GM18526 (cell line): Measurements from ENCODE around the gene RAPGEFL1.

Experiments
- POLR2A ChIP-seq: IDR thresholded peaks from 3 replicates; pipeline ENCODE4 v1.6.1; 2011; ENCODE audit not compliant: insufficient read length; ENCODE audit errors: extremely low read depth

RAPGEFL1 gene

GRCh38 chr17:40224718-40225550 is 47.7 kb downstream of the RAPGEFL1 start:
- TF ChIP-seq POLR2A = no peak

- TF ChIP-seq POLR2A = no peak
Measured at GRCh38 chr17:40230670-40231069, 53.4 kb downstream of the RAPGEFL1 start.

- no peak for TF ChIP-seq POLR2A
Measured at GRCh38 chr17:40241252-40241834, 64.1 kb downstream of the RAPGEFL1 start.

GRCh38 chr17:40242774-40243173 is 65.5 kb downstream of the RAPGEFL1 start:
- no peak for TF ChIP-seq POLR2A

- TF ChIP-seq POLR2A = no peak
Measured at GRCh38 chr17:40243761-40244160, 66.5 kb downstream of the RAPGEFL1 start.

GRCh38 chr17:40244255-40244654 is 67.0 kb downstream of the RAPGEFL1 start:
- TF ChIP-seq POLR2A = no peak
